ENCODE measurements around the gene CCDC28A.
A peak's percentile ranks its signal among the peaks of the same experiment; 100 is the strongest.

CCDC28A gene

DNA sequence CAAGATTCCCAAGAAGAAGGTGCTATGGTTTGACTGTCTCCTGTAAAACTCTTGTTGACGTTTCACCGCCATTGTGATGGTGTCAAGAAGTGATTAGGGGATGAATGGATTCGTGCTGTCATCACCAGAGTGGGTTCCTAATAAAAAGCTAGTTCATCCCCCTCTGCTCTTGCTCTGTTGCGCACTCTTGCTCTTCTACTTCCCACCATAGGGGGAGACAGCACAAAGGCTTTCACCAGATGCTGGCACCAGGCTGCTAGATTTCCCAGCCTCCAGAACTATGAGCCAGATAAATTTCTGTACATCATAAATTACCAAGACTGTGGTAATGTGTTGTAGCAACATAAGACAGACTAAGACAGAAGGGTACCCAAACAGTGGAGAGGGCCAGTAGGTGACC is 21.6 kb upstream of the CCDC28A start:
- no peak for TF ChIP-seq ESRRG (CRISPR knock-in tag; IDR thresholded peaks at IDR 0.05)
- ATAC-seq, result no peak

GRCh38 chr6:138757136-138757535 is 16.4 kb upstream of the CCDC28A start:
- TF ChIP-seq GLIS3 (CRISPR knock-in tag; IDR thresholded peaks at IDR 0.05) (no peak), TOX (CRISPR knock-in tag; IDR thresholded peaks at IDR 0.05; ENCODE audit: borderline replicate concordance) (no peak), ZNF565 (CRISPR knock-in tag; conservative IDR thresholded peaks at IDR 0.05; ENCODE audit: low read depth) (no peak), ZNF70 (CRISPR knock-in tag; IDR thresholded peaks at IDR 0.05) (no peak), BACH2 (CRISPR knock-in tag; IDR thresholded peaks at IDR 0.05; ENCODE audit: borderline replicate concordance) (no peak), PPARA (CRISPR knock-in tag; IDR thresholded peaks at IDR 0.05; ENCODE audit: borderline replicate concordance) (no peak), CSDC2 (CRISPR knock-in tag; IDR thresholded peaks at IDR 0.05) (no peak), ZC3H10 (CRISPR knock-in tag; IDR thresholded peaks at IDR 0.05) (no peak)
- TF ChIP-seq, protein P1, sequence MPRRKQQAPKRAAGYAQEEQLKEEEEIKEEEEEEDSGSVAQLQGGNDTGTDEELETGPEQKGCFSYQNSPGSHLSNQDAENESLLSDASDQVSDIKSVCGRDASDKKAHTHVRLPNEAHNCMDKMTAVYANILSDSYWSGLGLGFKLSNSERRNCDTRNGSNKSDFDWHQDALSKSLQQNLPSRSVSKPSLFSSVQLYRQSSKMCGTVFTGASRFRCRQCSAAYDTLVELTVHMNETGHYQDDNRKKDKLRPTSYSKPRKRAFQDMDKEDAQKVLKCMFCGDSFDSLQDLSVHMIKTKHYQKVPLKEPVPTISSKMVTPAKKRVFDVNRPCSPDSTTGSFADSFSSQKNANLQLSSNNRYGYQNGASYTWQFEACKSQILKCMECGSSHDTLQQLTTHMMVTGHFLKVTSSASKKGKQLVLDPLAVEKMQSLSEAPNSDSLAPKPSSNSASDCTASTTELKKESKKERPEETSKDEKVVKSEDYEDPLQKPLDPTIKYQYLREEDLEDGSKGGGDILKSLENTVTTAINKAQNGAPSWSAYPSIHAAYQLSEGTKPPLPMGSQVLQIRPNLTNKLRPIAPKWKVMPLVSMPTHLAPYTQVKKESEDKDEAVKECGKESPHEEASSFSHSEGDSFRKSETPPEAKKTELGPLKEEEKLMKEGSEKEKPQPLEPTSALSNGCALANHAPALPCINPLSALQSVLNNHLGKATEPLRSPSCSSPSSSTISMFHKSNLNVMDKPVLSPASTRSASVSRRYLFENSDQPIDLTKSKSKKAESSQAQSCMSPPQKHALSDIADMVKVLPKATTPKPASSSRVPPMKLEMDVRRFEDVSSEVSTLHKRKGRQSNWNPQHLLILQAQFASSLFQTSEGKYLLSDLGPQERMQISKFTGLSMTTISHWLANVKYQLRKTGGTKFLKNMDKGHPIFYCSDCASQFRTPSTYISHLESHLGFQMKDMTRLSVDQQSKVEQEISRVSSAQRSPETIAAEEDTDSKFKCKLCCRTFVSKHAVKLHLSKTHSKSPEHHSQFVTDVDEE (CRISPR knock-in tag; IDR thresholded peaks at IDR 0.05), result no peak
- ATAC-seq, result no peak

DNA sequence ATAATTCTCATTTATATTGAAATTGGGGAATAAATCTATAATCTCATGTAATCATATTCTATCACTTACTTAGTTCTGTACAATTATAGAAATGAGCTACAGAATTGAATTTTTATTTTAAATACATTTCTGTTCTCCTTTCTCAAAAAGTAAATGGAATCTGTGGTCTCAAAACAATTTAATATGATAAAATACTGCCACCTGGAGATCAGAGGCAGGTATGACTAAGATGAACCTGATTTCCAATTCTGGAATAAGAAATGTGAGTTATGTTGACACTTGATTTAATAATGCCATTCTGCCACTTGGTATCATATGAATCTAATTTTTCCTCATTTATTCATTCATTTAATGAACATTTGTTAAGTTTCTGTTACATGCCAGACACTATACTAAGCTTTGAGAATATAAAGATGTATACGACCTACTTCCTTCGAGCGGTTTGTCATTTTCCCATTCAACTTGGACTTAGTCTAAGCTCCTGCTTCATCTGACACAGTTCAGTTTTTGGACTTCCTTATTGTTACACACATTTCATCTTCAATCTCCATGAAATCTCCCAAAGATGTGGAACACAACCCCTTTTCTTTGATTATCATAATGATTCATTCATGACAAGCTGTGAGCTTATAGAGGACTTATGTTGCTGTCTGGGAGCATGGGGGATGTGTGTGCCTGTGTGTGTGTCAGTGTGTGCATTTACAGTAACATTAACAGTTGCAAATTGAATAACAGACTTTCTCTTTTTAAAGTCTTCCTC is 7.5 kb upstream of the CCDC28A start:
- no peak; the same call in 2 of the 3 replicates for ATAC-seq

DNA sequence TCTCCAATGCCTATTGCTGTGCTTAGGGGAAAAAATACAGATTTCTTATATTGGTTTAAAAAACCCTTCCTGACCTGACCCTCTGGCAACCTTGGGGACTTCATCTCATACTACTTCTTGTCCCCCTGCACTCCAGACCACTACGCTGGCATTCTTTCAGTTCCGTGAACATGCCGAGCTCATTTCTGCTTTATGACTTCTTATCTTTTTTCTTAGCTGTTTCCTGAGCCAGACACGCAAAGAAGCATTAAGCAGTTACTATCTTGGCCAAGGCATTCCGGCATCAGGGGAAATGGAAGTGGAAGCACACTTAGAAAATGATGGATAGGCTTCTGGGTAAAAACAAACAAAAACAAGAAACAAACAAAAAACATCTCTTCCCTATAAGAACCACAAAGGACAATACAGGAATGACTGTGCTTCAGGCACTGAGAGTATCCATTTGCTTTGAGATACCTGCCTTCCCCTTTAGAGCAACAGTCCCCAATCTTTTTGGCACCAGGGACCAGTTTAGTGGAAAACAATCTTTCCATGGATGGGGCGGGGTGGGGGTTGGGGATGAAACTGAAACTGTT is 4.4 kb upstream of the CCDC28A start:
- no peak for ATAC-seq

More for the DNA sequence above, 7.5 kb upstream of the CCDC28A start:
- no peak for TF ChIP-seq GLIS3 (CRISPR knock-in tag; IDR thresholded peaks at IDR 0.05)
- TF ChIP-seq, protein P1 (CRISPR knock-in tag; IDR thresholded peaks at IDR 0.05), result no peak
- TF ChIP-seq ESRRG (CRISPR knock-in tag; IDR thresholded peaks at IDR 0.05), result no peak

DNA sequence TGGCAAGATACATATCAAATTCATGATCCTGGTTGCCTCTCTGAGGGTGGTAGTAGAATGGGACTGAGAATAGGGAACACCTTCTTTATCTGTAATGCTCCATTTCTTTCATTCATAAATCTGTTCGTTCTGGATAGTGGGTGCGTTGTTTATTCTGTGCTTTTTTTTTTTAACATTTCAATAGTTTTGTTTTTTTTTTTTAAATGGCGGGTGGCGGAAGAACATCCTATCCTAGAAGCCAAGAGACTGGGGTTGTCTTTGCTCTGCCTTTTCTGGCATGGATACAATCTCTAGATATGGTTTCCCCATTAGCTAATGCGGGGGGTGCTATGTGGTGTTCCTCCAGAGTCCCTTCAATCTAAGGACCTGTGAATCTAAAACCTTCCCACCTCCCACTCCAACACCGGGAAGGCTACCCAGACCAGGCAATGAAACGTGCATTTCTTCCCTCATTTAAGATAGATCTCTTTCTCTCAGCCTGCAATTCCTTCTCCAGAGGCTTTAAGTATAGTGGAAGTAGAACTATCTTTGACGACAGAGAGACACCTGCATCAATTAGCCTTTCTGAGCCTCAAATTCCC is 883 bp upstream of the CCDC28A start:
- peak; percentile 3; the same call in 1 of the 3 replicates for ATAC-seq
- no peak for TF ChIP-seq ZFP30 (CRISPR knock-in tag; IDR thresholded peaks at IDR 0.05)
- no peak for TF ChIP-seq OSR1 (CRISPR knock-in tag; IDR thresholded peaks at IDR 0.05)
- TF ChIP-seq GLIS3 (CRISPR knock-in tag; IDR thresholded peaks at IDR 0.05), result no peak
- TF ChIP-seq ESRRG (CRISPR knock-in tag; IDR thresholded peaks at IDR 0.05), result no peak
- TF ChIP-seq ZC3H10 (CRISPR knock-in tag; IDR thresholded peaks at IDR 0.05), result no peak
- TF ChIP-seq ZFP3 (CRISPR knock-in tag; IDR thresholded peaks at IDR 0.05), result no peak
- no peak for TF ChIP-seq TOX (CRISPR knock-in tag; IDR thresholded peaks at IDR 0.05; ENCODE audit: borderline replicate concordance)
- TF ChIP-seq, protein P2, sequence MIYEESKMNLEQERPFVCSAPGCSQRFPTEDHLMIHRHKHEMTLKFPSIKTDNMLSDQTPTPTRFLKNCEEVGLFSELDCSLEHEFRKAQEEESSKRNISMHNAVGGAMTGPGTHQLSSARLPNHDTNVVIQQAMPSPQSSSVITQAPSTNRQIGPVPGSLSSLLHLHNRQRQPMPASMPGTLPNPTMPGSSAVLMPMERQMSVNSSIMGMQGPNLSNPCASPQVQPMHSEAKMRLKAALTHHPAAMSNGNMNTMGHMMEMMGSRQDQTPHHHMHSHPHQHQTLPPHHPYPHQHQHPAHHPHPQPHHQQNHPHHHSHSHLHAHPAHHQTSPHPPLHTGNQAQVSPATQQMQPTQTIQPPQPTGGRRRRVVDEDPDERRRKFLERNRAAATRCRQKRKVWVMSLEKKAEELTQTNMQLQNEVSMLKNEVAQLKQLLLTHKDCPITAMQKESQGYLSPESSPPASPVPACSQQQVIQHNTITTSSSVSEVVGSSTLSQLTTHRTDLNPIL (CRISPR knock-in tag; IDR thresholded peaks at IDR 0.05; ENCODE audit: low read depth), result no peak
- TF ChIP-seq CSDC2 (CRISPR knock-in tag; IDR thresholded peaks at IDR 0.05), result no peak
- TF ChIP-seq, protein P3, sequence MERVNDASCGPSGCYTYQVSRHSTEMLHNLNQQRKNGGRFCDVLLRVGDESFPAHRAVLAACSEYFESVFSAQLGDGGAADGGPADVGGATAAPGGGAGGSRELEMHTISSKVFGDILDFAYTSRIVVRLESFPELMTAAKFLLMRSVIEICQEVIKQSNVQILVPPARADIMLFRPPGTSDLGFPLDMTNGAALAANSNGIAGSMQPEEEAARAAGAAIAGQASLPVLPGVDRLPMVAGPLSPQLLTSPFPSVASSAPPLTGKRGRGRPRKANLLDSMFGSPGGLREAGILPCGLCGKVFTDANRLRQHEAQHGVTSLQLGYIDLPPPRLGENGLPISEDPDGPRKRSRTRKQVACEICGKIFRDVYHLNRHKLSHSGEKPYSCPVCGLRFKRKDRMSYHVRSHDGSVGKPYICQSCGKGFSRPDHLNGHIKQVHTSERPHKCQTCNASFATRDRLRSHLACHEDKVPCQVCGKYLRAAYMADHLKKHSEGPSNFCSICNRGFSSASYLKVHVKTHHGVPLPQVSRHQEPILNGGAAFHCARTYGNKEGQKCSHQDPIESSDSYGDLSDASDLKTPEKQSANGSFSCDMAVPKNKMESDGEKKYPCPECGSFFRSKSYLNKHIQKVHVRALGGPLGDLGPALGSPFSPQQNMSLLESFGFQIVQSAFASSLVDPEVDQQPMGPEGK (CRISPR knock-in tag; IDR thresholded peaks at IDR 0.05; ENCODE audit: borderline replicate concordance), result no peak
- no peak for TF ChIP-seq ZNF8 (CRISPR knock-in tag; IDR thresholded peaks at IDR 0.05)
- no peak for TF ChIP-seq SNAI2 (CRISPR knock-in tag; IDR thresholded peaks at IDR 0.05)
- TF ChIP-seq RARB (CRISPR knock-in tag; IDR thresholded peaks at IDR 0.05), result no peak
- TF ChIP-seq PPARA (CRISPR knock-in tag; IDR thresholded peaks at IDR 0.05; ENCODE audit: borderline replicate concordance), result no peak

More for the DNA sequence above, 4.4 kb upstream of the CCDC28A start:
- no peak for TF ChIP-seq ZFP30 (CRISPR knock-in tag; IDR thresholded peaks at IDR 0.05)

Data from SK-N-SH treated with all-trans-retinoic acid at 6 μM for 48 hours (cell line).